GM23338 (cell line): ENCODE data around the gene CYP19A1. TPM values are rescaled to one million over a fixed set of nuclear protein-coding genes. Genes with fewer than 3 reads are reported as not detected.

Experiments used
- ATAC-seq: fragments of 200-7000 bp; cut with Tn5 transposase; 3 replicates; pipeline ENCODE4 v1.9.1; 2020
- DNase-seq: peaks from one replicate; pipeline ENCODE4 v3.0.0-alpha.2; 2015; ENCODE audit warnings: low spot score
- H2AFZ ChIP-seq: fragments of 200-600 bp; sonication (generic); 2 replicates; pipeline ENCODE4 v1.8.0; 2016; ENCODE audit warnings: antibody characterized with exemption, mild to moderate bottlenecking, moderate library complexity
- H3F3A ChIP-seq: fragments of 200-600 bp; sonication (generic); replicated peaks from 2 replicates; pipeline ENCODE4 v1.8.0; 2017; ENCODE audit warnings: antibody characterized with exemption, mixed run types, low read depth
- H3K27ac ChIP-seq: fragments of 200-600 bp; sonication (generic); 2 replicates; pipeline ENCODE4 v1.6.1; 2016; ENCODE audit warnings: low read depth
- H3K27me3 ChIP-seq: fragments of 200-600 bp; sonication (generic); 2 replicates; pipeline ENCODE4 v1.8.0; 2016; ENCODE audit warnings: mild to moderate bottlenecking, mixed run types, moderate library complexity; ENCODE audit not compliant: insufficient read depth
- H3K36me3 ChIP-seq: fragments of 200-600 bp; sonication (generic); 2 replicates; pipeline ENCODE4 v1.8.0; 2016; ENCODE audit warnings: mild to moderate bottlenecking; ENCODE audit not compliant: insufficient read depth
- H3K4me1 ChIP-seq: fragments of 200-600 bp; sonication (generic); 2 replicates; pipeline ENCODE4 v1.8.0; 2016; ENCODE audit warnings: mild to moderate bottlenecking, moderate library complexity; ENCODE audit not compliant: insufficient read depth
- H3K4me2 ChIP-seq: fragments of 200-600 bp; sonication (generic); 2 replicates; pipeline ENCODE4 v1.7.1; 2017; ENCODE audit warnings: mixed run types
- H3K4me3 ChIP-seq: fragments of 200-600 bp; sonication (generic); 2 replicates; pipeline ENCODE4 v1.6.1; 2016; ENCODE audit warnings: mixed run types
- H3K79me2 ChIP-seq: fragments of 200-600 bp; sonication (generic); replicated peaks from 2 replicates; pipeline ENCODE4 v1.8.0; 2017; ENCODE audit warnings: mild to moderate bottlenecking; ENCODE audit not compliant: insufficient read depth
- H3K9me2 ChIP-seq: fragments of 200-600 bp; sonication (generic); 2 replicates; pipeline ENCODE4 v1.8.0; 2017; ENCODE audit not compliant: insufficient read depth
- H4K20me1 ChIP-seq: fragments of 200-600 bp; sonication (generic); replicated peaks from 2 replicates; pipeline ENCODE4 v1.8.0; 2017; ENCODE audit warnings: mild to moderate bottlenecking; ENCODE audit not compliant: insufficient read depth
- H3K27ac Mint-ChIP-seq: 2 replicates; pipeline ENCODE4 v1.8.0; 2020; ENCODE audit warnings: inconsistent platforms, mild to moderate bottlenecking, moderate library complexity, mixed read lengths
- H3K27me3 Mint-ChIP-seq: 3 replicates; pipeline ENCODE4 v1.8.0; 2022; ENCODE audit warnings: low read depth, mild to moderate bottlenecking, moderate library complexity, mixed read lengths, inconsistent platforms; ENCODE audit not compliant: insufficient read depth, poor library complexity
- H3K36me3 Mint-ChIP-seq: 3 replicates; pipeline ENCODE4 v1.8.0; 2021; ENCODE audit warnings: low read depth, mild to moderate bottlenecking, inconsistent platforms, moderate library complexity, mixed read lengths
- H3K4me1 Mint-ChIP-seq: 3 replicates; pipeline ENCODE4 v1.8.0; 2020; ENCODE audit warnings: mild to moderate bottlenecking, inconsistent platforms, mixed read lengths
- H3K4me3 Mint-ChIP-seq: 3 replicates; pipeline ENCODE4 v1.8.0; 2021; ENCODE audit warnings: moderate library complexity, mild to moderate bottlenecking, inconsistent platforms, mixed read lengths
- H3K9me3 Mint-ChIP-seq: 3 replicates; pipeline ENCODE4 v1.8.0; 2020; ENCODE audit warnings: moderate library complexity, mild to moderate bottlenecking, inconsistent platforms, mixed read lengths
- CREB1 ChIP-seq: fragments of 250-450 bp; sonication (Bioruptor Pico); IDR thresholded peaks from 2 replicates; pipeline ENCODE4 v1.5.0; 2020; ENCODE audit warnings: low read depth, mild to moderate bottlenecking, moderate library complexity
- ETS1 ChIP-seq: IDR thresholded peaks from 2 replicates; pipeline ENCODE4 v1.6.1; 2016; ENCODE audit warnings: antibody characterized with exemption
- JUNB ChIP-seq: IDR thresholded peaks from one replicate; pipeline ENCODE4 v1.6.1; 2016; ENCODE audit warnings: antibody characterized with exemption; ENCODE audit not compliant: unreplicated experiment
- NANOG ChIP-seq: IDR thresholded peaks from 2 replicates; pipeline ENCODE4 v1.6.1; 2016; ENCODE audit warnings: antibody characterized with exemption, borderline replicate concordance
- POLR2AphosphoS5 ChIP-seq: IDR thresholded peaks from 2 replicates; pipeline ENCODE4 v1.6.1; 2016; ENCODE audit warnings: antibody characterized with exemption, low read depth
- STAT1 ChIP-seq: IDR thresholded peaks from one replicate; pipeline ENCODE4 v1.6.1; 2016; ENCODE audit warnings: antibody characterized with exemption; ENCODE audit not compliant: unreplicated experiment
- ZNF114 ChIP-seq: fragments of 250-450 bp; sonication (Bioruptor Pico); IDR thresholded peaks from 2 replicates; pipeline ENCODE4 v1.5.0; 2020; ENCODE audit warnings: mild to moderate bottlenecking, moderate library complexity
- ZNF331 ChIP-seq: fragments of 250-450 bp; sonication (Bioruptor Pico); IDR thresholded peaks from 2 replicates; pipeline ENCODE4 v1.5.0; 2020; ENCODE audit warnings: low read depth, mild to moderate bottlenecking, moderate library complexity
- polyA plus RNA-seq: library from polyadenylated mRNA; unstranded; fragments of >200 nt; fragmentation: Nextera tagmentation; extraction: Ambion mirVana; gene quantifications from 2 replicates; pipeline ENCODE4 v1.2.1, GENCODE V29; 2016
- total RNA-seq: library from RNA; depleted of rRNA; stranded (reverse); fragments of >200 nt; shearing (Covaris generic); gene quantifications from 2 replicates; pipeline ENCODE4 v1.2.3, GENCODE V29; 2014
- TF ChIP-seq, protein P1 (sequence below): fragments of 250-450 bp; sonication (Bioruptor Pico); IDR thresholded peaks from 2 replicates; pipeline ENCODE4 v1.5.0; 2020; ENCODE audit warnings: mild to moderate bottlenecking, moderate library complexity

Gene CYP19A1
- total and polyA plus RNA-seq, 2 experiments from 2014 or later = 0.42 TPM; not detected in 1

DNA sequence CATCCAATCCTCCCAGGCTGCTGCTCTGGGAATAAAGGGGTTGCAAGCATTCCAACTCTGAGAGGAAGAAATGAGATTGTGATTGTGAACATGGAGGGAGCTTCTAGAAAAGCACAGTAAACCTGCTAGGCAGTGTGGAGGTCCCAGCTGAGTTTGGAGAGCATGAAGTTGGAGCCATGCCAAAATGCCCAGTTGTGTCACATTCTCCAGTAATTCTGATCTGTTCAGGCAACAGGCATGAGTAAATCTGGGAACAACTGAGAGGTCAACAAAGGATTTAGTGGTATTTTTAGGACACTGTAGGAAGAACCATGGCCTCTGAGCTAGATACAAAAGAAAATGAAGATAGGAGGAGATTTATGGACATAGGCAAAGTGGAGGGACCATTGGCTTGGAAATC, 74.7 kb downstream of the CYP19A1 start (continued):
- TF ChIP-seq, protein P1, sequence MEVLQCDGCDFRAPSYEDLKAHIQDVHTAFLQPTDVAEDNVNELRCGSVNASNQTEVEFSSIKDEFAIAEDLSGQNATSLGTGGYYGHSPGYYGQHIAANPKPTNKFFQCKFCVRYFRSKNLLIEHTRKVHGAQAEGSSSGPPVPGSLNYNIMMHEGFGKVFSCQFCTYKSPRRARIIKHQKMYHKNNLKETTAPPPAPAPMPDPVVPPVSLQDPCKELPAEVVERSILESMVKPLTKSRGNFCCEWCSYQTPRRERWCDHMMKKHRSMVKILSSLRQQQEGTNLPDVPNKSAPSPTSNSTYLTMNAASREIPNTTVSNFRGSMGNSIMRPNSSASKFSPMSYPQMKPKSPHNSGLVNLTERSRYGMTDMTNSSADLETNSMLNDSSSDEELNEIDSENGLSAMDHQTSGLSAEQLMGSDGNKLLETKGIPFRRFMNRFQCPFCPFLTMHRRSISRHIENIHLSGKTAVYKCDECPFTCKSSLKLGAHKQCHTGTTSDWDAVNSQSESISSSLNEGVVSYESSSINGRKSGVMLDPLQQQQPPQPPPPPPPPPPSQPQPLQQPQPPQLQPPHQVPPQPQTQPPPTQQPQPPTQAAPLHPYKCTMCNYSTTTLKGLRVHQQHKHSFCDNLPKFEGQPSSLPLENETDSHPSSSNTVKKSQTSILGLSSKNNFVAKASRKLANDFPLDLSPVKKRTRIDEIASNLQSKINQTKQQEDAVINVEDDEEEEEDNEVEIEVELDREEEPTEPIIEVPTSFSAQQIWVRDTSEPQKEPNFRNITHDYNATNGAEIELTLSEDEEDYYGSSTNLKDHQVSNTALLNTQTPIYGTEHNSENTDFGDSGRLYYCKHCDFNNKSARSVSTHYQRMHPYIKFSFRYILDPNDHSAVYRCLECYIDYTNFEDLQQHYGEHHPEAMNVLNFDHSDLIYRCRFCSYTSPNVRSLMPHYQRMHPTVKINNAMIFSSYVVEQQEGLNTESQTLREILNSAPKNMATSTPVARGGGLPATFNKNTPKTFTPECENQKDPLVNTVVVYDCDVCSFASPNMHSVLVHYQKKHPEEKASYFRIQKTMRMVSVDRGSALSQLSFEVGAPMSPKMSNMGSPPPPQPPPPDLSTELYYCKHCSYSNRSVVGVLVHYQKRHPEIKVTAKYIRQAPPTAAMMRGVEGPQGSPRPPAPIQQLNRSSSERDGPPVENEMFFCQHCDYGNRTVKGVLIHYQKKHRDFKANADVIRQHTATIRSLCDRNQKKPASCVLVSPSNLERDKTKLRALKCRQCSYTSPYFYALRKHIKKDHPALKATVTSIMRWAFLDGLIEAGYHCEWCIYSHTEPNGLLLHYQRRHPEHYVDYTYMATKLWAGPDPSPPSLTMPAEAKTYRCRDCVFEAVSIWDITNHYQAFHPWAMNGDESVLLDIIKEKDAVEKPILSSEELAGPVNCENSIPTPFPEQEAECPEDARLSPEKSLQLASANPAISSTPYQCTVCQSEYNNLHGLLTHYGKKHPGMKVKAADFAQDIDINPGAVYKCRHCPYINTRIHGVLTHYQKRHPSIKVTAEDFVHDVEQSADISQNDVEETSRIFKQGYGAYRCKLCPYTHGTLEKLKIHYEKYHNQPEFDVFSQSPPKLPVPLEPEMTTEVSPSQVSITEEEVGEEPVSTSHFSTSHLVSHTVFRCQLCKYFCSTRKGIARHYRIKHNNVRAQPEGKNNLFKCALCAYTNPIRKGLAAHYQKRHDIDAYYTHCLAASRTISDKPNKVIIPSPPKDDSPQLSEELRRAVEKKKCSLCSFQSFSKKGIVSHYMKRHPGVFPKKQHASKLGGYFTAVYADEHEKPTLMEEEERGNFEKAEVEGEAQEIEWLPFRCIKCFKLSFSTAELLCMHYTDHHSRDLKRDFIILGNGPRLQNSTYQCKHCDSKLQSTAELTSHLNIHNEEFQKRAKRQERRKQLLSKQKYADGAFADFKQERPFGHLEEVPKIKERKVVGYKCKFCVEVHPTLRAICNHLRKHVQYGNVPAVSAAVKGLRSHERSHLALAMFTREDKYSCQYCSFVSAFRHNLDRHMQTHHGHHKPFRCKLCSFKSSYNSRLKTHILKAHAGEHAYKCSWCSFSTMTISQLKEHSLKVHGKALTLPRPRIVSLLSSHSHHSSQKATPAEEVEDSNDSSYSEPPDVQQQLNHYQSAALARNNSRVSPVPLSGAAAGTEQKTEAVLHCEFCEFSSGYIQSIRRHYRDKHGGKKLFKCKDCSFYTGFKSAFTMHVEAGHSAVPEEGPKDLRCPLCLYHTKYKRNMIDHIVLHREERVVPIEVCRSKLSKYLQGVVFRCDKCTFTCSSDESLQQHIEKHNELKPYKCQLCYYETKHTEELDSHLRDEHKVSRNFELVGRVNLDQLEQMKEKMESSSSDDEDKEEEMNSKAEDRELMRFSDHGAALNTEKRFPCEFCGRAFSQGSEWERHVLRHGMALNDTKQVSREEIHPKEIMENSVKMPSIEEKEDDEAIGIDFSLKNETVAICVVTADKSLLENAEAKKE (CRISPR knock-in tag) = no peak
- no peak for TF ChIP-seq NANOG
- TF ChIP-seq POLR2AphosphoS5 = no peak
- no peak for TF ChIP-seq STAT1
- no peak for TF ChIP-seq CREB1 (CRISPR knock-in tag)
- no peak for TF ChIP-seq ZNF331 (CRISPR knock-in tag)

DNA sequence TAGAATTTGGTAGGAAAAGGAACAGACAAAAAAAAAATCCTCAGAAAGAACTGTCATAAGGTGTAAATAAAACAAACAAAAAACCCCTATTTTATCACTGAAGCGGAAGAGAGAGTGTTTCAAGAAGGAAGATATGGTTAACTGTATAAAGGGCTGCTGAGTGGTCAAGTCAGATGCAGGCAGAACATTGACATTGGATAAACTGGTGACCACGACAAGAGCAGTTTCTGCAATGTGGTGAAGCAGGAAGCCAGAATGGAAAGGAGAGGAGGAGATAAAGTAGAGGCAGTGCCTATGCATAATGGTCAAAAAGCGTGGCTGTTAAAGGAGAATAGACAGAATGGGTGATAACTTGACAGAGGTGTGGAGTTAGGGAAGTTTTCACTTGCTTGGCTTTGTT, 75.3 kb downstream of the CYP19A1 start:
- peaks cover 8% of the 10 kb centered on the region; the same call in 2 of the 3 replicates for H3K4me1 Mint-ChIP-seq
- Histone ChIP-seq H3K36me3 (peaks cover 6% of the 10 kb centered on the region; the same call in 1 of the 2 replicates), H3K79me2 (no peaks in the 10 kb centered on the region), H3K9me2 (peaks cover 7% of the 10 kb centered on the region; the same call in 1 of the 2 replicates), H3K27ac (no peak overlapping the region), H2AFZ (no peak overlapping the region), H3K4me1 (peaks cover 11% of the 10 kb centered on the region), H3K4me3 (no peak overlapping the region), H3K4me2 (no peak overlapping the region), H4K20me1 (no peaks in the 10 kb centered on the region), H3K27me3 (peaks cover 29% of the 10 kb centered on the region), H3F3A (no peaks in the 10 kb centered on the region)
- H3K27ac Mint-ChIP-seq = no peak overlapping the region
- H3K9me3 Mint-ChIP-seq = peaks cover 8% of the 10 kb centered on the region; the same call in 2 of the 3 replicates
- no peak overlapping the region for H3K4me3 Mint-ChIP-seq
- ATAC-seq (no peak), DNase-seq (no peak)
- H3K27me3 Mint-ChIP-seq = peaks cover 18% of the 10 kb centered on the region
- peaks cover 8% of the 10 kb centered on the region; the same call in 2 of the 3 replicates for H3K36me3 Mint-ChIP-seq
- TF ChIP-seq ZNF114 (CRISPR knock-in tag) (no peak), ETS1 (no peak), CREB1 (CRISPR knock-in tag) (no peak), ZNF331 (CRISPR knock-in tag) (no peak), JUNB (no peak)
- TF ChIP-seq, protein P1 (CRISPR knock-in tag) = no peak
